HepG2 (cell line): ENCODE data around the gene CASP5. TPM values are rescaled to one million over a fixed set of nuclear protein-coding genes. Genes with fewer than 3 reads are reported as not detected.
A peak's percentile ranks its signal among the peaks of the same experiment; 100 is the strongest.

Source experiments
- ESRRA ChIP-seq: sonication (generic); formaldehyde crosslinking; IDR thresholded peaks from 2 replicates; pipeline ENCODE4 v1.5.1; 2020; ENCODE audit warnings: mild to moderate bottlenecking, low read depth, missing genetic modification reagents
- HNRNPL ChIP-seq: fragments of 200-400 bp; formaldehyde crosslinking; IDR thresholded peaks from 2 replicates; pipeline ENCODE4 v1.6.1; 2017; ENCODE audit warnings: mild to moderate bottlenecking, low read depth, low read length
- MTA3 ChIP-seq: sonication (generic); formaldehyde crosslinking; IDR thresholded peaks from 2 replicates; pipeline ENCODE4 v1.4.0; 2020; ENCODE audit warnings: missing genetic modification reagents
- SIN3A ChIP-seq: IDR thresholded peaks from 2 replicates; pipeline ENCODE4 v1.6.1; 2011; ENCODE audit warnings: low read depth, mild to moderate bottlenecking, control low read depth, low read length, borderline replicate concordance
- SP5 ChIP-seq: IDR thresholded peaks from 2 replicates; pipeline ENCODE4 v1.6.1; 2016; ENCODE audit warnings: low read depth, borderline replicate concordance
- TSC22D2 ChIP-seq: sonication (generic); formaldehyde crosslinking; IDR thresholded peaks from 2 replicates; pipeline ENCODE4 v1.5.1; 2020; ENCODE audit warnings: missing genetic modification reagents, mild to moderate bottlenecking, borderline replicate concordance
- ZFY ChIP-seq: sonication (generic); formaldehyde crosslinking; IDR thresholded peaks from 2 replicates; pipeline ENCODE4 v1.4.0; 2020; ENCODE audit warnings: missing genetic modification reagents
- ZNF20 ChIP-seq: sonication (generic); formaldehyde crosslinking; IDR thresholded peaks from 2 replicates; pipeline ENCODE4 v1.4.0; 2020; ENCODE audit warnings: mild to moderate bottlenecking, moderate library complexity, missing genetic modification reagents
- ZNF562 ChIP-seq: sonication (generic); formaldehyde crosslinking; IDR thresholded peaks from 2 replicates; pipeline ENCODE4 v1.8.0; 2022; ENCODE audit warnings: missing genetic modification reagents, borderline replicate concordance
- ZNF878 ChIP-seq: sonication (generic); formaldehyde crosslinking; IDR thresholded peaks from 2 replicates; pipeline ENCODE4 v1.8.1; 2023; ENCODE audit warnings: mild to moderate bottlenecking, missing genetic modification reagents, moderate library complexity
- polyA plus RNA-seq, 8 experiments: library from polyadenylated mRNA; depleted of rRNA in 3 of 8; stranded (reverse) in 7 of 8; unstranded in 1 of 8; fragments of >200 nt; fragmentation: Illumina TruSeq in 4 of 8; extraction: Trizol in 4 of 8; gene quantifications; 2 replicates each; pipeline versions ENCODE4 v1.2.1 to v1.2.3, GENCODE V29; 2011 to 2016; ENCODE audit warnings: low read depth in 4 of 8, missing spikeins in 1 of 8, mixed read lengths in 1 of 8; ENCODE audit not compliant: insufficient read depth in 1 of 8
- total RNA-seq, 5 experiments: library from RNA; depleted of rRNA; stranded (reverse); fragments of >200 nt; fragmentation: Illumina TruSeq; extraction: Trizol; gene quantifications; 2 replicates each; pipeline ENCODE4 v1.2.3, GENCODE V29; 2016; ENCODE audit warnings: low read depth in 1 of 5
- TF ChIP-seq, protein P1 (sequence below): sonication (generic); formaldehyde crosslinking; IDR thresholded peaks from 2 replicates; pipeline ENCODE4 v1.4.0; 2020; ENCODE audit warnings: missing genetic modification reagents, low read depth, mild to moderate bottlenecking, borderline replicate concordance
- TF ChIP-seq, protein P2 (sequence below): sonication (generic); formaldehyde crosslinking; IDR thresholded peaks from 2 replicates; pipeline ENCODE4 v1.5.0; 2020; ENCODE audit warnings: mild to moderate bottlenecking, missing genetic modification reagents, borderline replicate concordance
- TF ChIP-seq, protein P3 (sequence below): sonication (generic); formaldehyde crosslinking; IDR thresholded peaks from 2 replicates; pipeline ENCODE4 v1.4.0; 2020; ENCODE audit warnings: mild to moderate bottlenecking, missing genetic modification reagents
- TF ChIP-seq, protein P4 (sequence below): sonication (generic); formaldehyde crosslinking; IDR thresholded peaks from 2 replicates; pipeline ENCODE4 v1.4.0; 2020; ENCODE audit warnings: missing genetic modification reagents
- TF ChIP-seq, protein P5 (sequence below): sonication (generic); formaldehyde crosslinking; IDR thresholded peaks from 2 replicates; pipeline ENCODE4 v1.8.1; 2023; ENCODE audit warnings: missing genetic modification reagents, inconsistent platforms, borderline replicate concordance

Gene CASP5
- total and polyA plus RNA-seq, 2 of the 13 experiments (the other 11 are each of a cell fraction or from before 2014, with no cell fraction given) = not detected

DNA sequence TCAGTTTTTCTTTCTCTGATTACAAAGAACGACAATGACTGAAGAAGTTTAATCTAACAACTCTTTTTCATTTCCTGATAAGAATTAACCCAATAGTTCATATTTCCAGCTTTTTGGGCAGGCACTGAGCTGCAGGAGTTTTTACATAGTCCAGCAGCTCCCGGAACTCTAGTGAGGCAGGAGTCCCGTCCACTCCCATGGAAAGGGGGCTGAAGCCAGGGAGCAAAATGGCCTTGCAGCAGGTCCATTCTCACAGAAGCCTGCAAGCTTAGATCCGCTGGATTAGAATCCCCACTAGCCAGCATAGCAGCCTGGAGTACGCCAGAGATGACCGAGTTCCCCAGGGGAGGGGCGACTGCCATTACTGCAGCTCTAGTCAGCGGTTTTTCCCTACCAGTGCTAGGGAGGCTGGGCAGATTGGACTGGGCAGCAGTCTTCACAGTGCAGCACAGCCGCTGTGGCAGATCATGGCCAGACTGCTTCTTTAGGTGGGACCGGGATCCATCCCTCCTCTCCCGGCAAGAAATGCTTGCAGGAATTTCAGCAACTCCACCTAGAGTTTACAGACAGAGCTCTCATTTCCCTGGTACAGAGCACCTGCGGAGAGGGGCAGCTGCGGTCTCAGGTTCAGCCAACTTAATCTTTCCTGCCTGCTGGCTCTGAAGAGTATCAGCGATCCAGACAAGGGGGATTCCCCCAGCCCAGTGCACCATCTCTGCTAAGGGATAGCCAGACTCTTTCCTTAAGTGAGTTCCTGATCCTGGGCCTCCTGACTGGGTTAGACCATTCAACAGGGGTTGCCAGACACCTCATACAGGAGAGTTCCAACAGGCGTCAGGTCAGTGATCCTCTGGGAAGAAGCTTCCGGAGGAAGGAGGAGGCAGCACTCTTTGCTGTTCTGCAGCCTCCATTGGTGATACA lies 53.9 kb downstream of the CASP5 start (continued):
- 0 out of 2 replicates have a peak, but pooled peaks have one; percentile 45 for TF ChIP-seq SIN3A
- TF ChIP-seq ZNF562 = no peak
- TF ChIP-seq TSC22D2 (CRISPR knock-in tag) = no peak
- TF ChIP-seq, protein P1, sequence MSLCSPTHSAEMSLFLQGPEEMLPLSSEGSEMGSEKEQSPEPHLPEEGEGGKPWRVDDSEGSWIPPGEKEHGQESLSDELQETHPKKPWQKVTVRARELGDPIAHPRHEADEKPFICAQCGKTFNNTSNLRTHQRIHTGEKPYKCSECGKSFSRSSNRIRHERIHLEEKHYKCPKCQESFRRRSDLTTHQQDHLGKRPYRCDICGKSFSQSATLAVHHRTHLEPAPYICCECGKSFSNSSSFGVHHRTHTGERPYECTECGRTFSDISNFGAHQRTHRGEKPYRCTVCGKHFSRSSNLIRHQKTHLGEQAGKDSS (CRISPR knock-in tag) = no peak
- no peak for TF ChIP-seq ZNF20
- no peak for TF ChIP-seq ZNF878 (CRISPR knock-in tag)
- TF ChIP-seq, protein P2, sequence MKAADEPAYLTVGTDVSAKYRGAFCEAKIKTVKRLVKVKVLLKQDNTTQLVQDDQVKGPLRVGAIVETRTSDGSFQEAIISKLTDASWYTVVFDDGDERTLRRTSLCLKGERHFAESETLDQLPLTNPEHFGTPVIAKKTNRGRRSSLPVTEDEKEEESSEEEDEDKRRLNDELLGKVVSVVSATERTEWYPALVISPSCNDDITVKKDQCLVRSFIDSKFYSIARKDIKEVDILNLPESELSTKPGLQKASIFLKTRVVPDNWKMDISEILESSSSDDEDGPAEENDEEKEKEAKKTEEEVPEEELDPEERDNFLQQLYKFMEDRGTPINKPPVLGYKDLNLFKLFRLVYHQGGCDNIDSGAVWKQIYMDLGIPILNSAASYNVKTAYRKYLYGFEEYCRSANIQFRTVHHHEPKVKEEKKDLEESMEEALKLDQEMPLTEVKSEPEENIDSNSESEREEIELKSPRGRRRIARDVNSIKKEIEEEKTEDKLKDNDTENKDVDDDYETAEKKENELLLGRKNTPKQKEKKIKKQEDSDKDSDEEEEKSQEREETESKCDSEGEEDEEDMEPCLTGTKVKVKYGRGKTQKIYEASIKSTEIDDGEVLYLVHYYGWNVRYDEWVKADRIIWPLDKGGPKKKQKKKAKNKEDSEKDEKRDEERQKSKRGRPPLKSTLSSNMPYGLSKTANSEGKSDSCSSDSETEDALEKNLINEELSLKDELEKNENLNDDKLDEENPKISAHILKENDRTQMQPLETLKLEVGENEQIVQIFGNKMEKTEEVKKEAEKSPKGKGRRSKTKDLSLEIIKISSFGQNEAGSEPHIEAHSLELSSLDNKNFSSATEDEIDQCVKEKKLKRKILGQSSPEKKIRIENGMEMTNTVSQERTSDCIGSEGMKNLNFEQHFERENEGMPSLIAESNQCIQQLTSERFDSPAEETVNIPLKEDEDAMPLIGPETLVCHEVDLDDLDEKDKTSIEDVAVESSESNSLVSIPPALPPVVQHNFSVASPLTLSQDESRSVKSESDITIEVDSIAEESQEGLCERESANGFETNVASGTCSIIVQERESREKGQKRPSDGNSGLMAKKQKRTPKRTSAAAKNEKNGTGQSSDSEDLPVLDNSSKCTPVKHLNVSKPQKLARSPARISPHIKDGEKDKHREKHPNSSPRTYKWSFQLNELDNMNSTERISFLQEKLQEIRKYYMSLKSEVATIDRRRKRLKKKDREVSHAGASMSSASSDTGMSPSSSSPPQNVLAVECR = no peak; the same call in 1 of the 2 replicates
- TF ChIP-seq ESRRA = no peak
- no peak for TF ChIP-seq HNRNPL
- TF ChIP-seq, protein P3, sequence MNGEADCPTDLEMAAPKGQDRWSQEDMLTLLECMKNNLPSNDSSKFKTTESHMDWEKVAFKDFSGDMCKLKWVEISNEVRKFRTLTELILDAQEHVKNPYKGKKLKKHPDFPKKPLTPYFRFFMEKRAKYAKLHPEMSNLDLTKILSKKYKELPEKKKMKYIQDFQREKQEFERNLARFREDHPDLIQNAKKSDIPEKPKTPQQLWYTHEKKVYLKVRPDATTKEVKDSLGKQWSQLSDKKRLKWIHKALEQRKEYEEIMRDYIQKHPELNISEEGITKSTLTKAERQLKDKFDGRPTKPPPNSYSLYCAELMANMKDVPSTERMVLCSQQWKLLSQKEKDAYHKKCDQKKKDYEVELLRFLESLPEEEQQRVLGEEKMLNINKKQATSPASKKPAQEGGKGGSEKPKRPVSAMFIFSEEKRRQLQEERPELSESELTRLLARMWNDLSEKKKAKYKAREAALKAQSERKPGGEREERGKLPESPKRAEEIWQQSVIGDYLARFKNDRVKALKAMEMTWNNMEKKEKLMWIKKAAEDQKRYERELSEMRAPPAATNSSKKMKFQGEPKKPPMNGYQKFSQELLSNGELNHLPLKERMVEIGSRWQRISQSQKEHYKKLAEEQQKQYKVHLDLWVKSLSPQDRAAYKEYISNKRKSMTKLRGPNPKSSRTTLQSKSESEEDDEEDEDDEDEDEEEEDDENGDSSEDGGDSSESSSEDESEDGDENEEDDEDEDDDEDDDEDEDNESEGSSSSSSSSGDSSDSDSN (CRISPR knock-in tag) = peak; percentile 69
- peak; percentile 32 for TF ChIP-seq ZFY
- no peak for TF ChIP-seq MTA3 (CRISPR knock-in tag)
- TF ChIP-seq, protein P4, sequence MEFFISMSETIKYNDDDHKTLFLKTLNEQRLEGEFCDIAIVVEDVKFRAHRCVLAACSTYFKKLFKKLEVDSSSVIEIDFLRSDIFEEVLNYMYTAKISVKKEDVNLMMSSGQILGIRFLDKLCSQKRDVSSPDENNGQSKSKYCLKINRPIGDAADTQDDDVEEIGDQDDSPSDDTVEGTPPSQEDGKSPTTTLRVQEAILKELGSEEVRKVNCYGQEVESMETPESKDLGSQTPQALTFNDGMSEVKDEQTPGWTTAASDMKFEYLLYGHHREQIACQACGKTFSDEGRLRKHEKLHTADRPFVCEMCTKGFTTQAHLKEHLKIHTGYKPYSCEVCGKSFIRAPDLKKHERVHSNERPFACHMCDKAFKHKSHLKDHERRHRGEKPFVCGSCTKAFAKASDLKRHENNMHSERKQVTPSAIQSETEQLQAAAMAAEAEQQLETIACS (CRISPR knock-in tag) = no peak
- TF ChIP-seq, protein P5, sequence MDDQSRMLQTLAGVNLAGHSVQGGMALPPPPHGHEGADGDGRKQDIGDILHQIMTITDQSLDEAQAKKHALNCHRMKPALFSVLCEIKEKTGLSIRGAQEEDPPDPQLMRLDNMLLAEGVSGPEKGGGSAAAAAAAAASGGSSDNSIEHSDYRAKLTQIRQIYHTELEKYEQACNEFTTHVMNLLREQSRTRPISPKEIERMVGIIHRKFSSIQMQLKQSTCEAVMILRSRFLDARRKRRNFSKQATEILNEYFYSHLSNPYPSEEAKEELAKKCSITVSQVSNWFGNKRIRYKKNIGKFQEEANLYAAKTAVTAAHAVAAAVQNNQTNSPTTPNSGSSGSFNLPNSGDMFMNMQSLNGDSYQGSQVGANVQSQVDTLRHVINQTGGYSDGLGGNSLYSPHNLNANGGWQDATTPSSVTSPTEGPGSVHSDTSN (CRISPR knock-in tag) = no peak
- TF ChIP-seq SP5 = no peak
